LNCAP (cell line): ENCODE measurements around the gene TNFSF4.
A peak's percentile ranks its signal among the peaks of the same experiment; 100 is the strongest.

Experiments used
- CTCF ChIP-seq: fragments of 450-650 bp; IDR thresholded peaks from 2 replicates; pipeline ENCODE4 v1.5.1; 2017; ENCODE audit warnings: mild to moderate bottlenecking

The TNFSF4 gene, protein sequence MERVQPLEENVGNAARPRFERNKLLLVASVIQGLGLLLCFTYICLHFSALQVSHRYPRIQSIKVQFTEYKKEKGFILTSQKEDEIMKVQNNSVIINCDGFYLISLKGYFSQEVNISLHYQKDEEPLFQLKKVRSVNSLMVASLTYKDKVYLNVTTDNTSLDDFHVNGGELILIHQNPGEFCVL

DNA sequence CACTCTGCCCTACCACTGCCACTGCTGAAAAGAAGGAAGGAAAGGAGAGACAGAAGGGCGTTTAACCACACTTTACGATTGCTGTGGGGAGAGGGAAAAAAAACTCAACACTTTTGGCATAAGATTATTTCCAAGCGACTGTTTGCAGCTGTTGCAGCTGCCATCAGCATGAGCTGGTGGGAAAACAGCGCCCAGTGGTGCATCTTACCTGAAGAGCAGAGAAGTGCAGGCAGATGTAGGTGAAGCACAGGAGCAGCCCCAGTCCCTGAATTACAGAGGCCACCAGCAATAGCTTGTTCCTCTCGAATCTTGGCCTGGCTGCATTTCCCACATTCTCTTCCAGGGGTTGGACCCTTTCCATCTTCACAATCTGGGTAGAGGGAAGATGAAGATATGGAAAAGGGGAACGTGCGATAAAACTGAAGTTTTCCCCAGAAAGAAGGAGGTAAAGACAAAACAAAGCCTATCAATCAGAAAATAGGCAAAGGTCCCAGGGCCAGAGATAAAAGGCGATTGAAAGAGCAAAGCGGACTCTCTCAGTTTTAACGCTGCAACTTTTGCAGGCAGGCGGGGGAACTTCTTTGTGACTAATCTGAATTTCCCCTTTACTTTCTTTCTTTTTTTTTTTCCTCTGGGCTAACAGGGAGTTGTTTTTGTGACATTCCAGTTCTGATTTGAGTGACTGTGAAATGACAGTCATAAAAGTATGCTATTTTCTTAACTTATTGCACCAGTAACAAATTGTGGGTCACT lies at the start of gene TNFSF4:
TSS of gene TNFSF4 (minus strand) at position 516 of the 753 bp plus-strand sequence. CDS start at position 361, 155 bp downstream.
- no peak for TF ChIP-seq CTCF

DNA sequence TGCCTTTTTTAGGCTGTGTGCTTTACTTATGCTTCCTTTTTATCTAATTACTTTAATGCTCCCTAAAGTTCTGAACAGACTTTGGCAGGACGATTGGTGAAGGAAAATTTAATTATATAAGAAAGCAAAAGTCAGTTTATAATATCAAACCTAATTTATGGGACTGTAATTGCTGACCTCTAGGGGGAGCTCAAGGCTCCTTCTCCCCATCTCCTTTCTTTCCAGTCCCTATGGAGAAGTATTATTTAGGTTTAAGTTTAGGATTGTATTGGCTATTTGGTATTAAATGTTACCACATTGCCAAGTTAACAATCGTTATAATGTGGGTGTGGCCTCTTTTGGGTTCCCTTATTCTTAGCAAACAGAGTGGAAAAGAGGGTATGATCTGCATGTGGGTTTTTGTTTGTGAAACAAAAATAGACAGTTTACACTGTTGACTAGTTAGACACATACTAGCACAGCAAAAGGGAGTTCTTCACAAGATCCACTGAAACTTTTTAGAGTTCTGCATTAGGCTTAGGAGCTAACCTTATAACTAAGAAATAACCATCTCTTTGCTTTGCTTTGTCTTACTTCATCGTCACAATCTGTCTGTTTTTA lies 48.2 kb upstream of the TNFSF4 start:
- TF ChIP-seq CTCF, result peak; percentile 95

- no peak for TF ChIP-seq CTCF
These were observed 45.9 kb upstream of the TNFSF4 start for GRCh38 chr1:173253046-173253445.

DNA sequence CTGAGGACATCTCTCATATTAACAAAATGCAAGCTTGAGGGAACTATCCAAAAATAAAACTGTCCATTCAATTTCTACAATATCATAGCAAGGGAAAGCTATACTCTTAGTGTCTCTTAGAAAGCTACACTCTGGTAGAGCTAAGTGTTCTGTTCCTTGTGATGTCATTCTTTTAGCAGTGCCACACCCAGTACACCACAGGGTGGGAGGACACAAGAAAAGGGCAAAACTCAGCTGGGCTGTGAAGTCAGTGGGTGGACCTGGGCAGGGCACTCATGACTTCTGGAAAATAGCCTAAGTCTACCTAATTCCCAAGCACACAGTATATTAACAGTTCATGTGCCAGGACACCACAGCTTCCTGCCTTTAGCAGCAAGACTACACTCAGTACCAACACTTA lies 42.2 kb upstream of the TNFSF4 start:
- no peak for TF ChIP-seq CTCF

GRCh38 chr1:173248247-173248940 lies 41.3 kb upstream of the TNFSF4 start:
- no peak for TF ChIP-seq CTCF

GRCh38 chr1:173245892-173246291 lies 38.8 kb upstream of the TNFSF4 start:
- no peak for TF ChIP-seq CTCF

DNA sequence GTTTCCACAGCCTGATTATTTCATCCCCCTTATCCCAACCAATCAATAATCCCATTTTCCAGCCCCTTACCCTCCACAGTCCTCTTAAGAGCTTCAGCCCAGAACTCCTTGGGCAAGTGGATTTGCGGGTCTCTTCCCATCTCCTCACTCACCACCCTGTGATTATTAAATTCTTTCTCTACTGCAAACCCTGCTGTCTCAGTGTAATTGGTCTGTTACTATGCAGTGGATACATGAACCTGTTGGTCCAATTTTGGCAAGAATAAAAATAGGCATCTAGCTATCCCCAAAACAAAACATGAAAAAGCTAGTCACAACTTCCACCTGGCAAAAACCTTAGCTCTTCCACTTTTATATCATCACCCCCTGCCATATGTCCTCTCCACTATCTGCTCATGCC lies 36.2 kb upstream of the TNFSF4 start:
- no peak for TF ChIP-seq CTCF
